Uterus (tissue), 4 donors: Measurements from ENCODE around the gene MDM4. TPM values are rescaled to one million over a fixed set of nuclear protein-coding genes. Genes with fewer than 3 reads are reported as not detected.

ENCODE experiments used
- DNase-seq, 2 donors: peaks; one replicate each; pipeline ENCODE4 v3.0.0-alpha.2; 2019 to 2020
- H3K27ac ChIP-seq, 2 donors: fragments of 200-600 bp; sonication (generic); 1 replicate in 1 of 2; 2 replicates in 1 of 2; pipeline ENCODE4 v1.5.1; 2016 to 2018
- H3K27me3 ChIP-seq, 2 donors: fragments of 200-600 bp; sonication (generic); one replicate each; pipeline ENCODE4 v1.5.1; 2018 to 2019; ENCODE audit warnings: control low read depth in 1 of 2
- H3K36me3 ChIP-seq, 2 donors: fragments of 200-600 bp; sonication (generic); one replicate each; pipeline ENCODE4 v1.5.1; 2019; ENCODE audit warnings: control low read depth in 1 of 2
- H3K4me1 ChIP-seq, 2 donors: fragments of 200-600 bp; sonication (generic); one replicate each; pipeline ENCODE4 v1.5.1; 2018 to 2019; ENCODE audit warnings: control low read depth in 1 of 2
- H3K4me3 ChIP-seq, 2 donors: fragments of 200-600 bp; sonication (generic); 1 replicate in 1 of 2; 2 replicates in 1 of 2; pipeline ENCODE4 v1.5.1; 2018 to 2019; ENCODE audit warnings: mild to moderate bottlenecking in 1 of 2
- H3K9me3 ChIP-seq, 2 donors: fragments of 200-600 bp; sonication (generic); one replicate each; pipeline ENCODE4 v1.5.1; 2019; ENCODE audit warnings: control low read depth in 1 of 2
- POLR2A ChIP-seq, 2 donors: fragments of 450-650 bp; IDR thresholded peaks; one replicate each; pipeline ENCODE4 v1.6.1; 2016; ENCODE audit warnings: antibody characterized with exemption in 2 of 2, mild to moderate bottlenecking in 1 of 2, moderate library complexity in 1 of 2
- intact Hi-C: fragments of 100-400 bp; cut with DNase I; formaldehyde crosslinking; loops from one replicate; pipeline ENCODE4 v1.15.1; 2023; ENCODE audit warnings: low total_unique reads
- total RNA-seq, 4 donors: library from RNA; depleted of rRNA in 3 of 4; stranded (reverse); fragments of >200 nt in 3 of 4; gene quantifications; one replicate each; pipeline versions ENCODE4 v1.1.0 to v1.2.4, GENCODE V29; 2014 to 2023
- TF ChIP-seq, protein P1 (sequence below), 4 experiments: fragments of 200-600 bp in 2 of 4; fragments of 450-650 bp in 2 of 4; sonication (generic) in 2 of 4; IDR thresholded peaks; one replicate each; pipeline ENCODE4 v1.5.1; 2016 to 2019; ENCODE audit warnings: antibody characterized with exemption in 4 of 4, mild to moderate bottlenecking in 2 of 4, moderate library complexity in 1 of 4
- donor health status: DM: yes; HTN: yes; CAD: no.

The MDM4 gene
- total RNA-seq, 4 donors from 2014 or later, result 31.0 to 141 (median 134) TPM

- H3K27ac ChIP-seq, result peak overlapping the region; percentile 90 to 96
- no peaks in the 10 kb centered on the region for H3K36me3 ChIP-seq
- H3K4me3 ChIP-seq, result peak overlapping the region; percentile 51 to 62
- intact Hi-C loops, result no loop called here
- DNase-seq, result peak; percentile 81 to 88
- TF ChIP-seq POLR2A (IDR thresholded peaks at IDR 0.05), result peak in 1 of 2 donors; percentile 14
- TF ChIP-seq, protein P1, sequence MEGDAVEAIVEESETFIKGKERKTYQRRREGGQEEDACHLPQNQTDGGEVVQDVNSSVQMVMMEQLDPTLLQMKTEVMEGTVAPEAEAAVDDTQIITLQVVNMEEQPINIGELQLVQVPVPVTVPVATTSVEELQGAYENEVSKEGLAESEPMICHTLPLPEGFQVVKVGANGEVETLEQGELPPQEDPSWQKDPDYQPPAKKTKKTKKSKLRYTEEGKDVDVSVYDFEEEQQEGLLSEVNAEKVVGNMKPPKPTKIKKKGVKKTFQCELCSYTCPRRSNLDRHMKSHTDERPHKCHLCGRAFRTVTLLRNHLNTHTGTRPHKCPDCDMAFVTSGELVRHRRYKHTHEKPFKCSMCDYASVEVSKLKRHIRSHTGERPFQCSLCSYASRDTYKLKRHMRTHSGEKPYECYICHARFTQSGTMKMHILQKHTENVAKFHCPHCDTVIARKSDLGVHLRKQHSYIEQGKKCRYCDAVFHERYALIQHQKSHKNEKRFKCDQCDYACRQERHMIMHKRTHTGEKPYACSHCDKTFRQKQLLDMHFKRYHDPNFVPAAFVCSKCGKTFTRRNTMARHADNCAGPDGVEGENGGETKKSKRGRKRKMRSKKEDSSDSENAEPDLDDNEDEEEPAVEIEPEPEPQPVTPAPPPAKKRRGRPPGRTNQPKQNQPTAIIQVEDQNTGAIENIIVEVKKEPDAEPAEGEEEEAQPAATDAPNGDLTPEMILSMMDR (IDR thresholded peaks at IDR 0.05), result no peak
- H3K9me3 ChIP-seq, result no peaks in the 10 kb centered on the region
- no peaks in the 10 kb centered on the region for H3K27me3 ChIP-seq
- no peaks in the 10 kb centered on the region for H3K4me1 ChIP-seq
These were observed 9.3 kb upstream of the MDM4 start for GRCh38 chr1:204506969-204507316.

GRCh38 chr1:204507317-204508105 is 8.7 kb upstream of the MDM4 start:
- Histone ChIP-seq H3K27me3 (no peaks in the 10 kb centered on the region), H3K27ac (peak overlapping the region; percentile 90 to 96), H3K4me1 (no peaks in the 10 kb centered on the region), H3K4me3 (peak overlapping the region; percentile 51 to 62), H3K36me3 (no peaks in the 10 kb centered on the region), H3K9me3 (no peaks in the 10 kb centered on the region)
- intact Hi-C loops, result no loop called here
- peak in 1 of 2 donors; percentile 36 for DNase-seq
- TF ChIP-seq POLR2A (IDR thresholded peaks at IDR 0.05), result no peak
- TF ChIP-seq, protein P1 (IDR thresholded peaks at IDR 0.05), result no peak

DNA sequence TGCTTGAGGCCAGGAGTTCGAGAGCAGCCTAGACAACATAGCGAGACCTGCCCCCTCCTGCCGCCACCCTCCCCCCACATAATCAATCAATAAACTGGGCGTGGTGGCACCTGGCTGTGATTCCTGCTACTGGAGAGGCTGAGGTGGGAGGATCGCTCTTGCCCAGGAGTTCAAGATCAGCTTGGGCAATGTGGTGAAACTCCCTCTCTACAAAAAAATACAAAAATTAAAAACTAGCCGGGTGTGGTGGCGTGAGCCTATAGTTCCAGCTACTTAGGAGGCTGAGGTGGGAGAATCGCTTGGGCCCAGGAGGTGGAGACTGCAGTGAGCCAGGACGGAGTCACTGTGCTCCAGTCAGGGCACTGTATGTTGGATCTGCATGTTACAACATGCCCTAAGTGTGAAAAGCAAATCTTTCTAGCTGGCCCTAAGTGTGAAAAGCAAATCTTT is 7.0 kb upstream of the MDM4 start:
- no peak for DNase-seq
- Histone ChIP-seq H3K4me1 (no peaks in the 10 kb centered on the region), H3K9me3 (no peaks in the 10 kb centered on the region), H3K4me3 (no peak overlapping the region), H3K36me3 (no peaks in the 10 kb centered on the region), H3K27me3 (no peaks in the 10 kb centered on the region), H3K27ac (no peak overlapping the region)
- intact Hi-C loops, result no loop called here
- TF ChIP-seq POLR2A (IDR thresholded peaks at IDR 0.05), result no peak
- TF ChIP-seq, protein P1 (IDR thresholded peaks at IDR 0.05), result no peak

- TF ChIP-seq, protein P1 (IDR thresholded peaks at IDR 0.05), result no peak
- no peak for TF ChIP-seq POLR2A (IDR thresholded peaks at IDR 0.05)
- H3K27me3 ChIP-seq, result no peaks in the 10 kb centered on the region
- H3K4me3 ChIP-seq, result no peak overlapping the region
- DNase-seq, result no peak
- no peak overlapping the region for H3K27ac ChIP-seq
- no peaks in the 10 kb centered on the region for H3K36me3 ChIP-seq
- intact Hi-C loops, result no loop called here
- no peaks in the 10 kb centered on the region for H3K4me1 ChIP-seq
- H3K9me3 ChIP-seq, result no peaks in the 10 kb centered on the region
These were observed 4.8 kb upstream of the MDM4 start for GRCh38 chr1:204511366-204511765.

- no peaks in the 10 kb centered on the region for H3K36me3 ChIP-seq
- DNase-seq, result no peak
- H3K4me3 ChIP-seq, result no peak overlapping the region
- no peaks in the 10 kb centered on the region for H3K27me3 ChIP-seq
- no peaks in the 10 kb centered on the region for H3K9me3 ChIP-seq
- H3K27ac ChIP-seq, result no peak overlapping the region
- intact Hi-C loops, result no loop called here
- TF ChIP-seq, protein P1 (IDR thresholded peaks at IDR 0.05), result no peak
- no peaks in the 10 kb centered on the region for H3K4me1 ChIP-seq
These were observed 3.0 kb upstream of the MDM4 start for GRCh38 chr1:204513117-204513716.
